ENCODE data around the gene DUSP10.
A peak's percentile ranks its signal among the peaks of the same experiment; 100 is the strongest.

The DUSP10 gene

GRCh38 chr1:221729771-221730330, 12.0 kb downstream of the DUSP10 start:
- DNase-seq = no peak

GRCh38 chr1:221728037-221728505, 13.8 kb downstream of the DUSP10 start:
- no peak for DNase-seq

GRCh38 chr1:221727146-221728036, 14.5 kb downstream of the DUSP10 start:
- no peak for DNase-seq

- no peak for DNase-seq
These were observed 15.9 kb downstream of the DUSP10 start for GRCh38 chr1:221725735-221726672.

- no peak for DNase-seq
These were observed 16.8 kb downstream of the DUSP10 start for GRCh38 chr1:221724931-221725605.

- DNase-seq = no peak
These were observed 18.0 kb downstream of the DUSP10 start for GRCh38 chr1:221723848-221724236.

- DNase-seq = no peak
These were observed 18.7 kb downstream of the DUSP10 start for GRCh38 chr1:221723018-221723847.

GRCh38 chr1:221722254-221723017, 19.5 kb downstream of the DUSP10 start:
- no peak for DNase-seq

- DNase-seq = no peak
These were observed 21.3 kb downstream of the DUSP10 start for GRCh38 chr1:221720545-221720944.

- no peak for DNase-seq
These were observed 21.9 kb downstream of the DUSP10 start for GRCh38 chr1:221719987-221720386.

GRCh38 chr1:221719278-221719597, 22.7 kb downstream of the DUSP10 start:
- DNase-seq = no peak

- no peak for DNase-seq
These were observed 23.3 kb downstream of the DUSP10 start for GRCh38 chr1:221718381-221719277.

- DNase-seq = no peak
These were observed 24.4 kb downstream of the DUSP10 start for GRCh38 chr1:221717485-221717853.

GRCh38 chr1:221716713-221717484, 25.0 kb downstream of the DUSP10 start:
- no peak for DNase-seq

GRCh38 chr1:221715321-221716169, 26.3 kb downstream of the DUSP10 start:
- DNase-seq = no peak

- peak; percentile 4 for DNase-seq
These were observed 27.4 kb downstream of the DUSP10 start for GRCh38 chr1:221714227-221715152.

All from NCI-H2171 treated with DMSO at 0.1 percent for 48 hours (cell line).